H1 (cell line): Measurements from ENCODE around the gene TMSB15C. TPM values are rescaled to one million over a fixed set of nuclear protein-coding genes. Genes with fewer than 3 reads are reported as not detected.

ENCODE experiments used
- CTCF ChIA-PET: fragments of 300-600 bp; sonication (Branson Sonifier 250); formaldehyde crosslinking; loops from one replicate; lab custom pipeline; 2021; ENCODE audit not compliant: partially characterized antibody; lab: Charles Lee
- POLR2A ChIA-PET: fragments of 300-600 bp; sonication (Branson Sonifier 250); formaldehyde crosslinking; loops from one replicate; lab custom pipeline; 2021; ENCODE audit warnings: inconsistent platforms; ENCODE audit not compliant: partially characterized antibody; lab: Charles Lee
- DNase-seq, 2 experiments: peaks; one replicate each; pipeline versions ENCODE4 v3.0.0 to v3.0.0-alpha.2; 2010 to 2022; ENCODE audit warnings: low spot score in 2 of 2, low read depth in 1 of 2, mixed read lengths in 1 of 2
- FAIRE-seq: peaks from 2 replicates; lab custom pipeline; 2011; peaks lifted over from hg19 to GRCh38; lab: Jason Lieb, UNC
- H2AFZ ChIP-seq: 2 replicates; pipeline ENCODE4 v1.8.1; 2012; ENCODE audit warnings: low read length, inconsistent platforms
- H2AK5ac ChIP-seq: 2 replicates; pipeline ENCODE4 v1.6.1; 2013; ENCODE audit warnings: low read depth, low read length
- H2BK120ac ChIP-seq: replicated peaks from 2 replicates; pipeline ENCODE3; 2013; ENCODE audit warnings: low read depth, low read length, inconsistent platforms
- H2BK12ac ChIP-seq: 2 replicates; pipeline ENCODE4 v1.6.1; 2013; ENCODE audit warnings: low read depth, low read length
- H2BK15ac ChIP-seq: 2 replicates; pipeline ENCODE4 v1.6.1; 2013; ENCODE audit warnings: low read length
- H2BK20ac ChIP-seq: 2 replicates; pipeline ENCODE4 v1.6.1; 2013; ENCODE audit warnings: low read length
- H2BK5ac ChIP-seq: 2 replicates; pipeline ENCODE4 v1.6.1; 2013; ENCODE audit warnings: low read depth, low read length
- H3K14ac ChIP-seq: 2 replicates; pipeline ENCODE4 v1.6.1; 2013; ENCODE audit warnings: inconsistent platforms; ENCODE audit not compliant: insufficient read length
- H3K18ac ChIP-seq: 2 replicates; pipeline ENCODE4 v1.6.1; 2013; ENCODE audit warnings: low read length; ENCODE audit errors: extremely low read depth
- H3K23ac ChIP-seq: 2 replicates; pipeline ENCODE4 v1.6.1; 2013; ENCODE audit warnings: inconsistent platforms; ENCODE audit not compliant: insufficient read length
- H3K23me2 ChIP-seq: 2 replicates; pipeline ENCODE4 v1.6.1; 2013; ENCODE audit warnings: low read depth, low read length
- H3K27ac ChIP-seq: 2 replicates; pipeline ENCODE4 v1.6.1; 2011; ENCODE audit warnings: low read depth, low read length, inconsistent platforms
- H3K27me3 ChIP-seq, 4 experiments: replicated peaks in 1 of 4; 1 replicate in 1 of 4; 2 replicates in 3 of 4; pipeline versions ENCODE4 v1.6.1 to v1.8.1; 2011 to 2013; ENCODE audit warnings: low read length in 3 of 4, mild to moderate bottlenecking in 3 of 4, inconsistent platforms in 2 of 4, mixed read lengths in 2 of 4, moderate library complexity in 1 of 4; ENCODE audit not compliant: control insufficient read depth in 3 of 4, insufficient read depth in 3 of 4; ENCODE audit errors: extremely low read depth in 1 of 4
- H3K36me3 ChIP-seq, 4 experiments: 2 replicates each; pipeline versions ENCODE4 v1.6.1 to v1.8.1; 2011 to 2013; ENCODE audit warnings: mild to moderate bottlenecking in 4 of 4, low read length in 3 of 4, moderate library complexity in 2 of 4, control low read depth in 1 of 4, inconsistent platforms in 1 of 4; ENCODE audit not compliant: insufficient read depth in 4 of 4, control insufficient read depth in 2 of 4
- H3K4ac ChIP-seq: replicated peaks from 2 replicates; pipeline ENCODE3; 2013; ENCODE audit warnings: low read length, low read depth, mixed read lengths, inconsistent platforms; ENCODE audit not compliant: insufficient read length
- H3K4me1 ChIP-seq, 4 experiments: replicated peaks in 1 of 4; 1 replicate in 1 of 4; 2 replicates in 3 of 4; pipeline versions ENCODE4 v1.6.1 to v1.8.1; 2011 to 2013; ENCODE audit warnings: low read length in 3 of 4, inconsistent platforms in 2 of 4, mixed read lengths in 1 of 4; ENCODE audit not compliant: insufficient read depth in 4 of 4, control insufficient read depth in 3 of 4
- H3K4me2 ChIP-seq, 2 experiments: 2 replicates each; pipeline versions ENCODE4 v1.6.1 to v1.8.1; 2011 to 2013; ENCODE audit warnings: low read depth in 2 of 2, low read length in 2 of 2, control low read depth in 1 of 2, inconsistent platforms in 1 of 2, mild to moderate bottlenecking in 1 of 2; ENCODE audit not compliant: insufficient read depth in 1 of 2
- H3K4me3 ChIP-seq, 4 experiments: fragments of 200-600, 300-600 bp in 1 of 4; sonication (generic), shearing (Covaris generic), sonication (Bioruptor Twin) in 1 of 4; 2 replicates each; pipeline versions ENCODE4 v1.5.1 to v1.8.1; 2011 to 2016; ENCODE audit warnings: low read length in 4 of 4, low read depth in 3 of 4, control low read depth in 2 of 4, inconsistent platforms in 2 of 4, mild to moderate bottlenecking in 2 of 4, mixed read lengths in 1 of 4, moderate library complexity in 1 of 4; ENCODE audit not compliant: insufficient read depth in 2 of 4; ENCODE audit errors: extremely low read depth in 1 of 4
- H3K56ac ChIP-seq: replicated peaks from 2 replicates; pipeline ENCODE3; 2013; ENCODE audit warnings: low read depth, mild to moderate bottlenecking, mixed read lengths, low read length, inconsistent platforms; ENCODE audit not compliant: insufficient read length
- H3K79me1 ChIP-seq: 2 replicates; pipeline ENCODE4 v1.6.1; 2013; ENCODE audit warnings: low read depth, low read length, control low read depth
- H3K79me2 ChIP-seq, 2 experiments: 2 replicates each; pipeline versions ENCODE4 v1.6.1 to v1.8.1; 2012 to 2013; ENCODE audit warnings: low read length in 2 of 2, mild to moderate bottlenecking in 2 of 2, inconsistent platforms in 1 of 2; ENCODE audit not compliant: insufficient read depth in 2 of 2, control insufficient read depth in 1 of 2
- H3K9ac ChIP-seq, 4 experiments: replicated peaks in 1 of 4; 1 replicate in 1 of 4; 2 replicates in 3 of 4; pipeline versions ENCODE4 v1.6.1 to v1.8.1; 2011 to 2013; ENCODE audit warnings: low read depth in 3 of 4, low read length in 3 of 4, control low read depth in 2 of 4, mild to moderate bottlenecking in 2 of 4, moderate library complexity in 2 of 4, inconsistent platforms in 1 of 4; ENCODE audit errors: extremely low read depth in 1 of 4
- H3K9me3 ChIP-seq, 2 experiments: 2 replicates each; pipeline versions ENCODE4 v1.6.1 to v1.8.1; 2012 to 2013; ENCODE audit warnings: mild to moderate bottlenecking in 2 of 2, moderate library complexity in 2 of 2, control low read depth in 1 of 2, inconsistent platforms in 1 of 2, low read depth in 1 of 2, low read length in 1 of 2, mixed read lengths in 1 of 2; ENCODE audit not compliant: insufficient read depth in 2 of 2
- H4K20me1 ChIP-seq, 2 experiments: replicated peaks in 1 of 2; 2 replicates each; pipeline versions ENCODE3 to v1.8.1; 2011 to 2013; ENCODE audit warnings: inconsistent platforms in 2 of 2, low read length in 2 of 2, mild to moderate bottlenecking in 1 of 2; ENCODE audit not compliant: insufficient read depth in 2 of 2, control insufficient read depth in 1 of 2
- H4K5ac ChIP-seq: 2 replicates; pipeline ENCODE4 v1.6.1; 2013; ENCODE audit warnings: low read length, low read depth, mixed read lengths, inconsistent platforms; ENCODE audit not compliant: insufficient read length
- H4K8ac ChIP-seq: 2 replicates; pipeline ENCODE4 v1.8.0; 2013; ENCODE audit warnings: mild to moderate bottlenecking, moderate library complexity, low read length, inconsistent platforms; ENCODE audit not compliant: insufficient read depth; ENCODE audit errors: extremely low read depth
- H4K91ac ChIP-seq: replicated peaks from 2 replicates; pipeline ENCODE3; 2013; ENCODE audit warnings: low read length, mixed read lengths, inconsistent platforms; ENCODE audit not compliant: insufficient read length
- BRCA1 ChIP-seq: IDR thresholded peaks from 2 replicates; pipeline ENCODE4 v1.6.1; 2012; ENCODE audit warnings: low read depth, low read length, improper control_type of control experiment
- CBX8 ChIP-seq: fragments of 300-800, 300-1000 bp; sonication (generic); IDR thresholded peaks from 2 replicates; pipeline ENCODE4 v1.7.1; 2016; ENCODE audit warnings: low read depth, low read length, borderline replicate concordance
- CHD2 ChIP-seq: IDR thresholded peaks from 2 replicates; pipeline ENCODE4 v1.6.1; 2012; ENCODE audit warnings: low read length, improper control_type of control experiment
- EGR1 ChIP-seq: IDR thresholded peaks from 2 replicates; pipeline ENCODE4 v1.6.1; 2011; ENCODE audit warnings: low read depth, low read length, borderline replicate concordance
- EZH2 ChIP-seq: fragments of 200-600 bp; sonication (generic); IDR thresholded peaks from 2 replicates; pipeline ENCODE4 v1.7.1; 2012; ENCODE audit warnings: low read depth, mild to moderate bottlenecking, moderate library complexity, low read length, inconsistent platforms; ENCODE audit not compliant: severe bottlenecking
- GTF2F1 ChIP-seq: IDR thresholded peaks from 2 replicates; pipeline ENCODE4 v1.6.1; 2012; ENCODE audit warnings: low read depth, low read length, improper control_type of control experiment, borderline replicate concordance
- HDAC2 ChIP-seq, 2 experiments: fragments of 300-600 bp in 1 of 2; sonication (generic) in 1 of 2; IDR thresholded peaks; 2 replicates each; pipeline ENCODE4 v1.6.1; 2011 to 2012; ENCODE audit warnings: low read depth in 2 of 2, low read length in 2 of 2, mild to moderate bottlenecking in 2 of 2, moderate library complexity in 2 of 2, borderline replicate concordance in 1 of 2, inconsistent platforms in 1 of 2
- NRF1 ChIP-seq: IDR thresholded peaks from 2 replicates; pipeline ENCODE4 v1.6.1; 2011; ENCODE audit warnings: mild to moderate bottlenecking, low read depth, low read length, improper control_type of control experiment
- RBBP5 ChIP-seq: IDR thresholded peaks from 2 replicates; pipeline ENCODE4 v1.7.1; 2012; ENCODE audit warnings: low read depth, mild to moderate bottlenecking, inconsistent platforms, low read length, moderate library complexity, borderline replicate concordance
- RNF2 ChIP-seq: fragments of 200-900, 300-1000 bp; sonication (generic); IDR thresholded peaks from 2 replicates; pipeline ENCODE4 v1.7.1; 2016; ENCODE audit warnings: borderline replicate concordance, low read depth, mild to moderate bottlenecking, antibody characterized with exemption, low read length; ENCODE audit not compliant: poor library complexity, severe bottlenecking; ENCODE audit errors: missing control alignments
- RXRA ChIP-seq: IDR thresholded peaks from 2 replicates; pipeline ENCODE4 v1.6.1; 2011; ENCODE audit warnings: low read depth, mild to moderate bottlenecking, low read length, moderate library complexity; ENCODE audit not compliant: insufficient read depth
- SRF ChIP-seq: IDR thresholded peaks from 2 replicates; pipeline ENCODE4 v1.6.1; 2011; ENCODE audit warnings: mild to moderate bottlenecking, low read depth, low read length, moderate library complexity
- TAF1 ChIP-seq: IDR thresholded peaks from 2 replicates; pipeline ENCODE4 v1.6.1; 2011; ENCODE audit warnings: mild to moderate bottlenecking, low read depth, low read length
- TBP ChIP-seq: IDR thresholded peaks from 2 replicates; pipeline ENCODE4 v1.6.1; 2011; ENCODE audit warnings: low read depth, low read length, improper control_type of control experiment
- YY1 ChIP-seq: IDR thresholded peaks from 2 replicates; pipeline ENCODE4 v1.6.1; 2011; ENCODE audit warnings: low read depth, mild to moderate bottlenecking, low read length
- WGBS, 2 experiments: shearing (Covaris generic) in 1 of 2; methylation state at CpG; one replicate each; pipeline versions ENCODE4 v1.1.6 to v1.1.7; 2013 to 2015; ENCODE audit warnings: low lambda C conversion rate in 2 of 2, mixed read lengths in 2 of 2, inconsistent platforms in 1 of 2, low coverage in 1 of 2, missing lambda C conversion rate in 1 of 2; ENCODE audit not compliant: insufficient replicate concordance in 2 of 2, insufficient coverage in 1 of 2, insufficient read length in 1 of 2; ENCODE audit errors: extremely low coverage in 1 of 2, missing lambda C conversion rate in 1 of 2; 5-methylcytosine and 5-hydroxymethylcytosine counted together
- polyA plus RNA-seq, 7 experiments: library from polyadenylated mRNA; depleted of rRNA in 3 of 7; stranded (reverse) in 5 of 7; unstranded in 2 of 7; fragments of >200 nt in 5 of 7; fragments of 200-250 nt in 2 of 7; gene quantifications; 1 replicate in 5 of 7; 2 replicates in 1 of 7; 4 replicates in 1 of 7; pipeline versions ENCODE4 v1.2.1 to v1.2.3, GENCODE V29; 2011 to 2013; ENCODE audit warnings: missing spikeins in 2 of 7, mixed read lengths in 2 of 7
- total RNA-seq: library from RNA; stranded (reverse); fragmentation: NEBNext Ultra II Directional; extraction: Animal tissue kit (Norgen Biotek cat#: 25700); gene quantifications from 2 replicates; pipeline ENCODE4 v1.2.1, GENCODE V29; 2021

TMSB15C gene
- total and polyA plus RNA-seq, 2 of the 8 experiments (the other 6 are each of a cell fraction or from before 2014, with no cell fraction given), result 1.5 to 2.6 TPM

DNA sequence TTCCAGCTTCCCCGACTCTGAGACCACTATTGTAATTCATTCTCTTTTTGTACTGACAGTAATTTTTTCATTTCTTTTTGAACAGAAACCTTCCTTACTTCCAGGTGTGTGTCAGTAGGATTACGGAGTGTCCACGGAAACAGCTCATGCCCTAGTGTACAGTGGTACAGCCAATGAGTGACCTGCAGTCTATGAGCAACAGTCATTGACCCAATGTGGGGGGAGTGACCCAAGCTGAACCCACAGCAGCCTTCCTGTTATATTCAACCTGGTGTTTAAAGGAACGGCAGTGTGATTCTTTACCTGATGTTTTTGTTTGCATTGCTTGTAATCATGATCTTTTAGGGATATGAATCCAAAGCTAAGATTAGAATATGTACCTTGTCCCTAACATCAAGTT, 35.0 kb downstream of the TMSB15C start:
- Histone ChIP-seq H3K23ac (no peak overlapping the region), H2AK5ac (no peak overlapping the region), H3K36me3 (no peaks in the 10 kb centered on the region), H2BK12ac (no peak overlapping the region), H3K27ac (no peak overlapping the region), H4K91ac (no peak overlapping the region), H2AFZ (no peak overlapping the region), H4K8ac (no peak overlapping the region), H2BK5ac (no peak overlapping the region), H3K4ac (no peak overlapping the region), H3K9ac (no peak overlapping the region), H3K79me1 (no peaks in the 10 kb centered on the region), H3K4me1 (no peaks in the 10 kb centered on the region), H3K56ac (no peak overlapping the region), H3K79me2 (no peaks in the 10 kb centered on the region), H3K9me3 (no peaks in the 10 kb centered on the region), H4K20me1 (no peaks in the 10 kb centered on the region), H2BK15ac (no peak overlapping the region), H3K27me3 (no peaks in the 10 kb centered on the region), H3K18ac (no peak overlapping the region), H4K5ac (no peak overlapping the region), H3K4me3 (no peak overlapping the region), H3K14ac (no peak overlapping the region), H3K23me2 (no peaks in the 10 kb centered on the region), H2BK20ac (no peak overlapping the region), H3K4me2 (no peak overlapping the region), H2BK120ac (no peak overlapping the region)
- POLR2A ChIA-PET, result no interaction called here
- WGBS, 2 experiments, result 91% methylated on average over 4 of the region's 4 CpGs; no CpG with 5 or more reads in 1 of the 2 experiments
- CTCF ChIA-PET, result no interaction called here
- FAIRE-seq, result no peak
- DNase-seq, result no peak
- no peak for TF ChIP-seq SRF
- no peak for TF ChIP-seq TAF1
- no peak for TF ChIP-seq HDAC2 (IDR thresholded peaks at IDR 0.05; ENCODE audit: borderline replicate concordance in 1 of 2, low read depth in 2 of 2, low read length in 2 of 2)
- no peak for TF ChIP-seq TBP
- TF ChIP-seq CBX8, result no peak
- TF ChIP-seq RNF2, result no peak
- no peak for TF ChIP-seq EZH2
- no peak for TF ChIP-seq RBBP5
- no peak for TF ChIP-seq BRCA1
- TF ChIP-seq NRF1, result no peak
- no peak for TF ChIP-seq GTF2F1
- TF ChIP-seq RXRA, result no peak
- no peak for TF ChIP-seq EGR1
- no peak for TF ChIP-seq CHD2
- no peak for TF ChIP-seq YY1
